HG02943 (cell line): ENCODE measurements around the gene SLC22A15.

Experiments
- ATAC-seq: cut with Tn5 transposase; IDR thresholded peaks from one replicate; pipeline ENCODE4 v1.9.1; 2021; ENCODE audit warnings: mild to moderate bottlenecking, low read depth, moderate library complexity; ENCODE audit not compliant: unreplicated experiment

Gene SLC22A15

DNA sequence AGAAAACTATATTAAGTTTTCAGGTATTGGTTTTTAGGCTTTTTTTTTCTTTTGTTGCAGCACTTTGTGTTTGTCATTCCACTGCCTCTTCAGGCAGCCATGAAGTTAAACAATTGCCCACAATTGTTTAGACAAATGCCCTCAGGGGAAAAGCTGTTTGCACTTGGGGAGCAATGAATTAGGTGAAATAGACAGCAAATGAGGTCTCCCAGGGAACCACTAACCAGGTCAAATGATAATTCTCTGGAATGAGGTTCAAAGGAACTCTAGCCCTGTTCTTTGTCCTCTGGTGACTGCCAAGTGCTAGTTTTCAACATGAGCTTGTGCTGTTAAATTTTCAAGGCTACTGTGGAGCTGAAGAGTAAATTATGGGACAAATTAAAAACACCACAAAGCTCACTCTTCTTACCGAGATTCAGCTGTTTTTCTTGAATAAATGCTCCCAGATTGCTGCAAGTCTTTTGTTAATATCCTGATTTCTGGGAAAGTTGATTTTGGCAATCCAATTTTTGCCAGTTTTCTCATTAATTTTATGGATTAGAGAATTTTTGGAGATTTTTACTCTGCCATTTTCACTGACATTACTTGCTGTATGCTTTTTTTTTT, 119.8 kb downstream of the SLC22A15 start:
- ATAC-seq: no peak

- no peak for ATAC-seq
Observed at GRCh38 chr1:116097626-116098025, 121.3 kb downstream of the SLC22A15 start.

DNA sequence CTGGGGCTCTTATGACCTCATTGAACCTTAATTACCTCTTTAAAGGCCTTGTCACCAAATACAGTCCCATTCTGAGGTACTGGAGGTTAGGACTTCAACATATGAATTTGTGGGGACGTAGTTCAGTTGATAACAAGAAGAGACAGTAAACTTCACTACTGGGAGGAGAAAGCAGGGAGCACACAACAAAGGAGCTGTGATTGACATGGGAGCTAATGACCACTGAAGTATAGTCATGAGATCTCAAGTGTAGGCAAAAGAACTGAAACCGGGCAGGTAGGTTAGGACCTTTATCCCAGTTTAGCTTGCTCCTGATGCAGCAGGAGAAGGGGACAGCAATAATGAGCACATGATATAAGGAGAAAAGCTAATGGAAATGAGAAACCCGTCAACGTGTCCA, 123.1 kb downstream of the SLC22A15 start:
- no peak for ATAC-seq

DNA sequence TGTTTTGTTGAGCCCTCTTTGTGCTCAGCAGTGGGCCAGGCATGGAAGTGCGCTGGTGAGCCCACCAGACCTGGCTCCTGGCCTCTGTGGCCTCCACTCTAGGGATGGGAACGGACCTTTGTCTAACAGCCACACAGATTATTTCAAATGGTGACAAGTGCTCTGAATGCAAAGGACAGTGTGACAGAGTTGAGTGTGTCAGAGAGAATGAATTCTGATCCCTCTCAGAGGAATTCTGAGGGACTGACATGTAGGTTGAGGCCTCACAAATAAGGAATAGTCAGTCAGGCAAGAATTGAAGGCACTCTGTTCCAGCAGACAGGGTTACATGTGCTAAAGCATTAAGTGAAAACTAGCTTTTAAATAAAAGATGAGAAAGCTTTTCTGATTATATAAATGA, 123.6 kb downstream of the SLC22A15 start:
- ATAC-seq: no peak

- no peak for ATAC-seq
Observed at GRCh38 chr1:116104667-116105066, 128.4 kb downstream of the SLC22A15 start.

GRCh38 chr1:116105996-116106395, 129.7 kb downstream of the SLC22A15 start:
- ATAC-seq: no peak

- no peak for ATAC-seq
Observed at GRCh38 chr1:116106646-116107045, 130.3 kb downstream of the SLC22A15 start.

GRCh38 chr1:116107371-116107770, 131.1 kb downstream of the SLC22A15 start:
- no peak for ATAC-seq

- peak; percentile 75 for ATAC-seq
Observed at GRCh38 chr1:116110567-116111523, 134.5 kb downstream of the SLC22A15 start, which contains the start of gene MAB21L3. Gene MAB21L3 (plus strand): TSS chr1:116111399. CDS start chr1:116112616, 1,217 bp downstream.

DNA sequence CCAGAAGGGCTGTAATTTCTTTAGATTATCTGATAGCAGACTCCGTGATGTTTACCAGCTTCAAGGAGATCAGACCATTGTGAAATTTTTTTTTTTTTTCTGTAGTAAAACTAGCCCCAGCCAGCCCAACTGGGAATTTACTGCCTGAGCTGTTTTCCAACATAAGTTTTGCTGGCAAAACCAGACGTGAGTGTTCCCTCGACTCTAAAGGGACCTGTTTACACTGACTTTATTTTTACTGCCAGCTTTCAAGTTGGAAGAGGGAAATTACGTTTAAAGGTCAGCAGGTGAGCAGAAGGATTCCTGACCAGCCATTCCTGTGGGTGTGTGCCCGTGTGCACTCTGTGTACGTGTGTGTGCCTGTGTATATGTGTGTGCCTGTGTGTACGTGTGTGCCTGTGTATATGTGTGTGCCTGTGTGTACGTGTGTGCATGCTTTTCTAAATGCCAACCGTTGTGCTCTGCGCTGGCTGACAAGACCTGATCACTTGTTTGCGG, 135.3 kb downstream of the SLC22A15 start:
- ATAC-seq: no peak

GRCh38 chr1:116112388-116113140, 136.3 kb downstream of the SLC22A15 start:
- no peak for ATAC-seq

DNA sequence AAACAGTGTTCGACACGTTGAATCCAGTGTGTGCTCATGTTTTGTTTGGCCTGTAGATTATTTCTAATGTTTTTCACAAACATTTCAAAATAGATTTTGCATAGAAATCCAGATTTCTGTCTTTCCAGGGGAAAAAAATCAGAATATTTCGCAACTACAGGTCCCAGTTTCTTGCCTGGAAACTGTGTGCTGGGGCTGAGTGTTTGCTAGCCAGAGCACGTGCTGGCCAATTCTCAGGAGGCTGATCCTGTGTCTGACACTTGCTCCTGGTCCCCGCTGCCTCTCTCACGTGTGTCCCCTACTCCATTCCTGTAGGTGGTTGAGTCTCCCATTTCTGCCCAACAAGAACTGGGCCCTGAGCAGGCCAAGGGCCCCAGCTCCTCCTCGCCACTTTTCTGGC, 137.3 kb downstream of the SLC22A15 start:
- ATAC-seq: no peak

DNA sequence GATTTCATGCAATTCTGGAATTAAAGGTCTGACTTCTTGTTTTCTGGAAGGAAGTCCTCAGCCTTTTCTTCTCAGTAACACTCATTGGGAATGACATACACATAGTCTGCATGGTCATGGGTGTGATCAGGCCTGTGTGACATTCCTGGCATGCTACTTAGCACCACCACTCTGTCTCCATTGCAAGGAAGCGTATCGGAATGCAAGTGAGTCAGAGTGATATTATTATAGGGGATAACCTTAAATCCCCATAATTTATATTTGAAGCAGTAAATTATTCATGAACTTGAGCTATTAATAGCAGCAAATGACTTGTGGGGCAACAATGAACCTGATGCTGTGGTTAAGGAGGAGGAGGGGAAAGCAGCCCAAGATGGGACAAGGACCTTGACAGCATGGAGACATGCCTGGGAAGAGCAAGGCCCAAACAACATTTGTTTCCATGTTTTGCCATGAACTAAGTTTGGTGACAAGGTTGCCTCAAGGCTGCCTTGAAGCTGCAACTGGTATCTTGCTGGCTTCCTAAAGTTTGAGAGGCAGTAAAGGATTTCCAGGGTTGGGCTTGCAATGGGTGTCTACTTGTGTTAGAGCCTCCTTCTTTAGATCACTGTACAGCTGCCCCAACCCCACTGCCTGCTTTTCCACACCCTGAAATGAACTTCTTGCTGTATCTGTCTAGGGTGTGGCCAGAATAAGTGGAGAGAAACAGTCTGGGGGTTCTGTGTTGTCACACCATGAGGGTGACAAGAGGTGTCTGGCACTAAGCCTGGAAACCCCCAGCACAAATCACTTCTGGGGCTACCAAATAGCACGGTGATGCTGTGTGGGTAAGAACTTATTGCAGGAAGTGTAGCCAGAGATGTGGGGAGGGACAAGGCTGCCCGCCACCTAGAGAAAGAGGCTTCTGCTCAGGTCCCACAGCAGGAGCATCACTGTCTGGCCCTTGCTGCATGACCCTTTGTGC, 139.4 kb downstream of the SLC22A15 start:
- ATAC-seq: no peak

- ATAC-seq: no peak
Observed at GRCh38 chr1:116118471-116118870, 142.2 kb downstream of the SLC22A15 start.
